GM20431 (cell line): ENCODE results near the gene CARD18.

Source experiments
- in situ Hi-C: fragments of 300-500 bp; cut with MseI, MboI; formaldehyde crosslinking; loops from one replicate; pipeline ENCODE4 v1.15.0; 2020; ENCODE audit warnings: low sequenced_read_pairs; ENCODE audit not compliant: unreplicated experiment

CARD18 gene

GRCh38 chr11:105092256-105093239 lies 47.0 kb downstream of the CARD18 start:
- in situ Hi-C loops, result no loop called here
